ENCODE results near the gene PCCA.

PCCA gene

DNA sequence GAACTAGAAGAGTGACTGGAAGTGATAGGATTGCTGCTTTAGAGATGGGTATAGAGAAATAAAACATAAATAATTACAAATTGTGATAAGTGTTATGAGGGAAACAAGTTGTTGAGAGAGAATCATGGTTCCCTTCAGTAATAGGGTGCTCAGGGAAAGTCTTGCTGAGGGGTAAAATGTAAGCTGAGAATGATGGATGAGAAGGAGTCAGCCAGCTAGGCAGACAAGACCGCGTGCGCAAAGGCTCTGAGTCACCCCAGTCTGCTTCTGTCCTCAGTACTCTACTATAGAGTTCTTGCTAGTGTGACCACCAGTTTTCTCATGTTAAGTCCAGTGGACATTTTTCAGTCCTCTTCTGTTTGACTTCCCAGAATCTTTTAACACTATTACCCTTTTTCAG is 39.5 kb downstream of the PCCA start:
- Histone ChIP-seq H3F3A (ENCODE audit: insufficient read depth) (no peaks in the 10 kb centered on the region), H3K4me3 (ENCODE audit: insufficient read depth, low read length, poor library complexity, severe bottlenecking) (no peak overlapping the region), H3K36me3 (ENCODE audit: low read length) (no peaks in the 10 kb centered on the region), H2AFZ (ENCODE audit: low read depth, low read length, severe bottlenecking) (no peak overlapping the region), H3K4me2 (ENCODE audit: low read depth, low read length, poor library complexity, severe bottlenecking) (no peak overlapping the region), H4K20me1 (ENCODE audit: low read depth, low read length) (no peaks in the 10 kb centered on the region), H3K27me3 (ENCODE audit: low read length) (no peaks in the 10 kb centered on the region), H3K9me3 (ENCODE audit: insufficient read depth, low read length) (no peaks in the 10 kb centered on the region), H3K27ac (ENCODE audit: low read depth, low read length) (no peak overlapping the region), H3K79me2 (ENCODE audit: insufficient read depth, low read length) (no peaks in the 10 kb centered on the region), H3K9ac (ENCODE audit: low read length) (no peak overlapping the region), H3K9me2 (replicated peaks; ENCODE audit: insufficient read depth, low read length) (no peaks in the 10 kb centered on the region)
- TF ChIP-seq EZH2phosphoT487 (conservative IDR thresholded peaks at IDR 0.05; ENCODE audit: low read length): no peak
- TF ChIP-seq, protein P1, sequence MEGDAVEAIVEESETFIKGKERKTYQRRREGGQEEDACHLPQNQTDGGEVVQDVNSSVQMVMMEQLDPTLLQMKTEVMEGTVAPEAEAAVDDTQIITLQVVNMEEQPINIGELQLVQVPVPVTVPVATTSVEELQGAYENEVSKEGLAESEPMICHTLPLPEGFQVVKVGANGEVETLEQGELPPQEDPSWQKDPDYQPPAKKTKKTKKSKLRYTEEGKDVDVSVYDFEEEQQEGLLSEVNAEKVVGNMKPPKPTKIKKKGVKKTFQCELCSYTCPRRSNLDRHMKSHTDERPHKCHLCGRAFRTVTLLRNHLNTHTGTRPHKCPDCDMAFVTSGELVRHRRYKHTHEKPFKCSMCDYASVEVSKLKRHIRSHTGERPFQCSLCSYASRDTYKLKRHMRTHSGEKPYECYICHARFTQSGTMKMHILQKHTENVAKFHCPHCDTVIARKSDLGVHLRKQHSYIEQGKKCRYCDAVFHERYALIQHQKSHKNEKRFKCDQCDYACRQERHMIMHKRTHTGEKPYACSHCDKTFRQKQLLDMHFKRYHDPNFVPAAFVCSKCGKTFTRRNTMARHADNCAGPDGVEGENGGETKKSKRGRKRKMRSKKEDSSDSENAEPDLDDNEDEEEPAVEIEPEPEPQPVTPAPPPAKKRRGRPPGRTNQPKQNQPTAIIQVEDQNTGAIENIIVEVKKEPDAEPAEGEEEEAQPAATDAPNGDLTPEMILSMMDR (IDR thresholded peaks at IDR 0.05; ENCODE audit: insufficient read depth, low read length, poor library complexity, severe bottlenecking): no peak

DNA sequence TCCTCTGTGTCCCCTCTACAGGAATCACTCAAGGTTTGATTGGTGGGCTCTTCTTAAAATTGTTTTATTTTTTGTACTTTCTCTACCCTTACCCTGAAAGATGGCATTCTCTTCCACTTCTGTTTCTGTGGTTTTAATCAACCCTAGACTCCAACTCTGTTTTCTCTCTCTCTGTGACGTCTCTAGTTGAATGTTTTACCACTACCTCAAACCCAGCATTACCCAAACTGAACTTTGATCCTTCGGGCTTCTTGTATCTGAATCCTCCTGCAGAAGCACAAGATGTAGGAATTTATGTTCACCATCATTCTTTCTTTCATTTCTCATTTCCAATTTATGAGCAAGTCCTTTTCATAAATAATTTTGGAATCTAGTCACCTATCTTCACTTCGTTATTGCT is 39.9 kb downstream of the PCCA start:
- H3K27me3 ChIP-seq (ENCODE audit: low read length): no peaks in the 10 kb centered on the region

GRCh38 chr13:100129605-100130004 is 40.7 kb downstream of the PCCA start:
- no peaks in the 10 kb centered on the region for H3K9me2 ChIP-seq (replicated peaks; ENCODE audit: insufficient read depth, low read length)
- no peak overlapping the region for H3K27ac ChIP-seq (ENCODE audit: low read depth, low read length)
- no peak for TF ChIP-seq EZH2phosphoT487 (conservative IDR thresholded peaks at IDR 0.05; ENCODE audit: low read length)
- TF ChIP-seq, protein P1 (IDR thresholded peaks at IDR 0.05; ENCODE audit: insufficient read depth, low read length, poor library complexity, severe bottlenecking): no peak

More for the DNA sequence above, 39.9 kb downstream of the PCCA start:
- Histone ChIP-seq H2AFZ (ENCODE audit: low read depth, low read length, severe bottlenecking) (no peak overlapping the region), H3K27ac (ENCODE audit: low read depth, low read length) (no peak overlapping the region), H3K4me3 (ENCODE audit: insufficient read depth, low read length, poor library complexity, severe bottlenecking) (no peak overlapping the region), H3K36me3 (ENCODE audit: low read length) (no peaks in the 10 kb centered on the region), H3K4me2 (ENCODE audit: low read depth, low read length, poor library complexity, severe bottlenecking) (no peak overlapping the region), H3K79me2 (ENCODE audit: insufficient read depth, low read length) (no peaks in the 10 kb centered on the region), H4K20me1 (ENCODE audit: low read depth, low read length) (no peaks in the 10 kb centered on the region), H3K9me3 (ENCODE audit: insufficient read depth, low read length) (no peaks in the 10 kb centered on the region), H3F3A (ENCODE audit: insufficient read depth) (no peaks in the 10 kb centered on the region), H3K9me2 (replicated peaks; ENCODE audit: insufficient read depth, low read length) (no peaks in the 10 kb centered on the region), H3K9ac (ENCODE audit: low read length) (no peak overlapping the region)
- no peak for TF ChIP-seq EZH2phosphoT487 (conservative IDR thresholded peaks at IDR 0.05; ENCODE audit: low read length)
- TF ChIP-seq, protein P1 (IDR thresholded peaks at IDR 0.05; ENCODE audit: insufficient read depth, low read length, poor library complexity, severe bottlenecking): no peak

More at GRCh38 chr13:100129605-100130004, 40.7 kb downstream of the PCCA start:
- H4K20me1 ChIP-seq (ENCODE audit: low read depth, low read length): no peaks in the 10 kb centered on the region
- no peaks in the 10 kb centered on the region for H3F3A ChIP-seq (ENCODE audit: insufficient read depth)
- no peaks in the 10 kb centered on the region for H3K36me3 ChIP-seq (ENCODE audit: low read length)
- H3K27me3 ChIP-seq (ENCODE audit: low read length): no peaks in the 10 kb centered on the region
- no peak overlapping the region for H3K4me3 ChIP-seq (ENCODE audit: insufficient read depth, low read length, poor library complexity, severe bottlenecking)
- H3K79me2 ChIP-seq (ENCODE audit: insufficient read depth, low read length): no peaks in the 10 kb centered on the region
- H3K4me2 ChIP-seq (ENCODE audit: low read depth, low read length, poor library complexity, severe bottlenecking): no peak overlapping the region
- H3K9ac ChIP-seq (ENCODE audit: low read length): no peak overlapping the region
- H2AFZ ChIP-seq (ENCODE audit: low read depth, low read length, severe bottlenecking): no peak overlapping the region
- no peaks in the 10 kb centered on the region for H3K9me3 ChIP-seq (ENCODE audit: insufficient read depth, low read length)
